Peyer's patch (tissue), 4 donors: ENCODE results near the gene PTPRB. TPM values are rescaled to one million over a fixed set of nuclear protein-coding genes. Genes with fewer than 3 reads are reported as not detected.

Experiments
- DNase-seq, 3 donors: peaks; one replicate each; pipeline ENCODE4 v3.0.0-alpha.2; 2017 to 2019
- H3K27ac ChIP-seq, 4 donors: fragments of 200-600 bp; sonication (generic); one replicate each; pipeline ENCODE4 v1.5.1; 2016 to 2019
- H3K27me3 ChIP-seq, 2 donors: fragments of 200-600 bp; sonication (generic); one replicate each; pipeline ENCODE4 v1.5.1; 2019
- H3K36me3 ChIP-seq, 3 donors: fragments of 200-600 bp; sonication (generic); one replicate each; pipeline ENCODE4 v1.5.1; 2016 to 2019
- H3K4me1 ChIP-seq, 4 donors: fragments of 200-600 bp; sonication (generic); one replicate each; pipeline ENCODE4 v1.5.1; 2016 to 2019
- H3K4me3 ChIP-seq, 4 donors: fragments of 200-600 bp; sonication (generic); 1 replicate in 3 of 4; 2 replicates in 1 of 4; pipeline ENCODE4 v1.5.1; 2016 to 2019; ENCODE audit warnings: mild to moderate bottlenecking in 1 of 4
- H3K9me3 ChIP-seq, 4 donors: fragments of 200-600 bp; sonication (generic); one replicate each; pipeline ENCODE4 v1.5.1; 2016 to 2019; ENCODE audit warnings: mild to moderate bottlenecking in 1 of 4
- POLR2A ChIP-seq, 2 donors: fragments of 450-650 bp; IDR thresholded peaks; one replicate each; pipeline ENCODE4 v1.5.1; 2017; ENCODE audit warnings: antibody characterized with exemption in 2 of 2, mild to moderate bottlenecking in 2 of 2, moderate library complexity in 2 of 2
- total RNA-seq, 4 donors: library from RNA; depleted of rRNA; stranded (reverse); fragments of >200 nt; gene quantifications; one replicate each; pipeline ENCODE4 v1.1.0, GENCODE V29; 2016
- TF ChIP-seq, protein P1 (sequence below), 6 experiments: fragments of 450-650 bp in 4 of 6; fragments of 200-600 bp in 2 of 6; sonication (generic) in 1 of 6; IDR thresholded peaks; one replicate each; pipeline ENCODE4 v1.5.1; 2017 to 2019; ENCODE audit warnings: antibody characterized with exemption in 6 of 6, mild to moderate bottlenecking in 3 of 6, moderate library complexity in 1 of 6

The PTPRB gene
- total RNA-seq, 4 donors from 2014 or later = 10.5 to 38.8 (median 30.5) TPM

- Histone ChIP-seq H3K4me3 (no peak overlapping the region), H3K36me3 (no peaks in the 10 kb centered on the region), H3K27me3 (no peaks in the 10 kb centered on the region), H3K27ac (no peak overlapping the region), H3K4me1 (no peaks in the 10 kb centered on the region), H3K9me3 (no peaks in the 10 kb centered on the region)
- TF ChIP-seq, protein P1, sequence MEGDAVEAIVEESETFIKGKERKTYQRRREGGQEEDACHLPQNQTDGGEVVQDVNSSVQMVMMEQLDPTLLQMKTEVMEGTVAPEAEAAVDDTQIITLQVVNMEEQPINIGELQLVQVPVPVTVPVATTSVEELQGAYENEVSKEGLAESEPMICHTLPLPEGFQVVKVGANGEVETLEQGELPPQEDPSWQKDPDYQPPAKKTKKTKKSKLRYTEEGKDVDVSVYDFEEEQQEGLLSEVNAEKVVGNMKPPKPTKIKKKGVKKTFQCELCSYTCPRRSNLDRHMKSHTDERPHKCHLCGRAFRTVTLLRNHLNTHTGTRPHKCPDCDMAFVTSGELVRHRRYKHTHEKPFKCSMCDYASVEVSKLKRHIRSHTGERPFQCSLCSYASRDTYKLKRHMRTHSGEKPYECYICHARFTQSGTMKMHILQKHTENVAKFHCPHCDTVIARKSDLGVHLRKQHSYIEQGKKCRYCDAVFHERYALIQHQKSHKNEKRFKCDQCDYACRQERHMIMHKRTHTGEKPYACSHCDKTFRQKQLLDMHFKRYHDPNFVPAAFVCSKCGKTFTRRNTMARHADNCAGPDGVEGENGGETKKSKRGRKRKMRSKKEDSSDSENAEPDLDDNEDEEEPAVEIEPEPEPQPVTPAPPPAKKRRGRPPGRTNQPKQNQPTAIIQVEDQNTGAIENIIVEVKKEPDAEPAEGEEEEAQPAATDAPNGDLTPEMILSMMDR (IDR thresholded peaks at IDR 0.05) = no peak
- TF ChIP-seq POLR2A (IDR thresholded peaks at IDR 0.05) = no peak
- no peak for DNase-seq
Measured at GRCh38 chr12:70598467-70599193, 38.6 kb downstream of the PTPRB start.

DNA sequence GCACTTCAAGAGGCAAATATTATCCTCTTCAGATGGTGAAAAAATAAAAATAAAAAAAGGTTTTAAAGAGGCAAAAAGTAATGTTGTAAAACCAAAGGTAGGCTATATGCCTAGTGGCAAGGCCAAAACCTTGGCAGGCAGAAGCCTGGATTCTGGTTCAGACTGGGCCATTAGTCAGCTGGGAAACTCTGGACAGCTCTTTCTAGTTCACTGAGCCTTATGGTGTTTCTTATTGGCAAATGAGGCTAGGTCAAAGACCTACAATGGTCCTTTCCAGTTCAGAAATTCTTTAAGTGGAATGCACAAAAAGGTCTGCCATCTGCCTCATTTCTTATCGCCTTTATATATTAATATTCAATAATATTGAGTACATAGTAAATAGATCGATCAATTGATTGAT lies 44.6 kb downstream of the PTPRB start:
- Histone ChIP-seq H3K4me3 (no peak overlapping the region), H3K9me3 (no peaks in the 10 kb centered on the region), H3K4me1 (no peaks in the 10 kb centered on the region), H3K27me3 (no peaks in the 10 kb centered on the region), H3K36me3 (no peaks in the 10 kb centered on the region), H3K27ac (no peak overlapping the region)
- DNase-seq = no peak
- no peak for TF ChIP-seq POLR2A (IDR thresholded peaks at IDR 0.05)
- TF ChIP-seq, protein P1 (IDR thresholded peaks at IDR 0.05) = no peak

DNA sequence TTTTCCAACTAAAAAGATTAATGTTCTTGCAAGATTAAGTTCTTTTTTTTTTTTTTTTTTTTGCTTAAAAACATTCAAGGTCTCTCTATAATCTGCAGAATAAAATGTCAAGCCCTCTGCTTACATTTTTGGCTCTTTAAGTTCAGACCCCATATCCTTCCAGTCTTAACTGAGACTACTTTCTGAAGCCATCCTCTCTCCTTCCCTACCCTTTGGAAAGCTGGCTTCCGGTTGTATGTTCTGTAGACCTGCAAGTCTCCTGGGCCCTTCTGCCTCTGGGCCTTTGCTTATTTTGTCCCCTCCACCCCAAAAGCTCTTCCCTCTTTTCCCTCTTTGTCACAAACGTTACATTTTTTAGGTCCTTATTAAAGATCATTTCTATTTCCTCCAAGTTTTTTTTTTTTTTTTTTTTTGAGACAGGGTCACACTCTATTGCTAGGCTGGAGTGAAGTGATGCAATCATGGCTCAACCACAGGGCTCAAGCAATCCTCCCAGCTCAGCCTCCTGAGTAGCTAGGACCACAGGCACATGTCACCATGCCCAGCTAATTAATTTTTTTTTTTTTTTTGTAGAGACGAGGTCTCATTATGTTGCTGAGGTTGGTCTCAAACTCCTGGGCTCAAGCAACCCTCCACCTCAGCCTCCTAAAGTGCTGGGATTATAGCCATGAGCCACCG lies 46.5 kb downstream of the PTPRB start:
- H3K36me3 ChIP-seq = no peaks in the 10 kb centered on the region
- no peaks in the 10 kb centered on the region for H3K27me3 ChIP-seq
- no peak overlapping the region for H3K4me3 ChIP-seq
- H3K9me3 ChIP-seq = no peaks in the 10 kb centered on the region
- H3K27ac ChIP-seq = no peak overlapping the region
- TF ChIP-seq, protein P1 (IDR thresholded peaks at IDR 0.05) = no peak
- no peak for TF ChIP-seq POLR2A (IDR thresholded peaks at IDR 0.05)
- H3K4me1 ChIP-seq = no peaks in the 10 kb centered on the region
- no peak for DNase-seq

- Histone ChIP-seq H3K9me3 (no peaks in the 10 kb centered on the region), H3K27ac (no peak overlapping the region), H3K27me3 (no peaks in the 10 kb centered on the region), H3K36me3 (no peaks in the 10 kb centered on the region), H3K4me3 (no peak overlapping the region), H3K4me1 (no peaks in the 10 kb centered on the region)
- TF ChIP-seq, protein P1 (IDR thresholded peaks at IDR 0.05) = peak in 5 of 6 experiments; percentile 14 to 86 (median 77)
- no peak for TF ChIP-seq POLR2A (IDR thresholded peaks at IDR 0.05)
- peak; percentile 51 to 84 (median 80) for DNase-seq
Measured at GRCh38 chr12:70590051-70590450, 47.2 kb downstream of the PTPRB start.

DNA sequence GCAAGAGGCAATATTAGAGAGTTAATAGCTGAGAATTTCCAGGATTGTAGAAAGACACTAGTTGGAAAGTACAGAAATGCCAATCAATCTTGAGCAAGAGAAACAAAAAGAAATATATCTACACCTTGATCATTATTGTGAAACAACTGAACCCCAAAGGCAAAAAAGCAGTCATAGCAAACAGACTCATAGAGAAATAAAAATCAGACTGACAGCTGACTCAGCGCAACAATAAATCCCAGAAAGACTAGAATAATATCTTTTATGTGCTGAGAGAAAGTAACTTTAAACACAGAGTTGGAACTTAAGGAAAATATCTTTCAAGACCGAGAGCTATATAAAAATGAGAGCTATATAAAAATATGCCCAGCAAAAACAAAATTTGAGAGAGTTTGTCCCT lies 52.9 kb downstream of the PTPRB start:
- Histone ChIP-seq H3K4me3 (no peak overlapping the region), H3K27me3 (no peaks in the 10 kb centered on the region), H3K9me3 (no peaks in the 10 kb centered on the region), H3K36me3 (no peaks in the 10 kb centered on the region), H3K27ac (no peak overlapping the region), H3K4me1 (no peaks in the 10 kb centered on the region)
- TF ChIP-seq, protein P1 (IDR thresholded peaks at IDR 0.05) = no peak
- no peak for TF ChIP-seq POLR2A (IDR thresholded peaks at IDR 0.05)
- no peak for DNase-seq
